Calu3 (cell line): Measurements from ENCODE around the gene SEMA6C. TPM values are rescaled to one million over a fixed set of nuclear protein-coding genes. Genes with fewer than 3 reads are reported as not detected.

Source experiments
- BruUV-seq: library from RNA; stranded (reverse); fragments of 400-500 nt; replicated peaks from 2 replicates; lab custom pipeline; 2021; lab: Mats Ljungman, UMichigan
- CTCF ChIA-PET: fragments of 300-600 bp; sonication (Branson Sonifier 250); formaldehyde crosslinking; loops from one replicate; lab custom pipeline; 2022; ENCODE audit warnings: antibody characterized with exemption; lab: Charles Lee
- DNase-seq: peaks from one replicate; pipeline ENCODE4 v3.0.0; 2022
- H3K27ac Mint-ChIP-seq: one replicate; pipeline ENCODE4 v1.8.0; 2022; ENCODE audit warnings: mixed read lengths; ENCODE audit not compliant: unreplicated experiment
- H3K27me3 Mint-ChIP-seq: one replicate; pipeline ENCODE4 v1.8.0; 2022; ENCODE audit warnings: mixed read lengths; ENCODE audit not compliant: unreplicated experiment
- H3K36me3 Mint-ChIP-seq: one replicate; pipeline ENCODE4 v1.8.0; 2022; ENCODE audit warnings: mild to moderate bottlenecking, moderate library complexity, mixed read lengths; ENCODE audit not compliant: insufficient read depth, unreplicated experiment
- H3K4me1 Mint-ChIP-seq: one replicate; pipeline ENCODE4 v1.8.0; 2022; ENCODE audit warnings: mild to moderate bottlenecking, low read depth, mixed read lengths; ENCODE audit not compliant: unreplicated experiment
- H3K4me3 Mint-ChIP-seq: one replicate; pipeline ENCODE4 v1.8.0; 2022; ENCODE audit warnings: mild to moderate bottlenecking, low read depth, moderate library complexity, mixed read lengths; ENCODE audit not compliant: unreplicated experiment
- H3K9me3 Mint-ChIP-seq: one replicate; pipeline ENCODE4 v1.8.0; 2022; ENCODE audit warnings: low read depth, mixed read lengths; ENCODE audit not compliant: unreplicated experiment
- CTCF ChIP-seq: fragments of 200-600 bp; IDR thresholded peaks from one replicate; pipeline ENCODE4 v1.8.0; 2022; ENCODE audit warnings: antibody characterized with exemption; ENCODE audit not compliant: unreplicated experiment
- intact Hi-C: fragments of 100-400 bp; cut with micrococcal nuclease; formaldehyde crosslinking; loops from one replicate; pipeline ENCODE4 v1.10.0; 2022; ENCODE audit not compliant: unreplicated experiment
- total RNA-seq: library from RNA; stranded (reverse); gene quantifications from 2 replicates; pipeline ENCODE4 v1.2.3, GENCODE V29; 2022

Gene SEMA6C
- total RNA-seq, 1 experiment from 2014 or later, result 2.5 TPM

GRCh38 chr1:151143986-151144385 is 2.4 kb downstream of the SEMA6C start:
- intact Hi-C loops, result no loop called here
- BruUV-seq, result no TSS peak
- Mint-ChIP-seq H3K36me3 (peaks cover 10% of the 10 kb centered on the region), H3K27ac (no peak overlapping the region), H3K4me1 (no peaks in the 10 kb centered on the region), H3K4me3 (no peak overlapping the region), H3K27me3 (peaks cover 36% of the 10 kb centered on the region), H3K9me3 (no peaks in the 10 kb centered on the region)
- no peak for TF ChIP-seq CTCF
- no peak for DNase-seq
- CTCF ChIA-PET, result no interaction called here

GRCh38 chr1:151143057-151143435 is 3.4 kb downstream of the SEMA6C start:
- H3K9me3 Mint-ChIP-seq, result no peaks in the 10 kb centered on the region
- H3K4me1 Mint-ChIP-seq, result no peaks in the 10 kb centered on the region
- H3K36me3 Mint-ChIP-seq, result peaks cover 10% of the 10 kb centered on the region
- BruUV-seq, result no TSS peak
- no peak overlapping the region for H3K4me3 Mint-ChIP-seq
- intact Hi-C loops, result no loop called here
- peaks cover 45% of the 10 kb centered on the region for H3K27me3 Mint-ChIP-seq
- no peak for TF ChIP-seq CTCF
- no peak for DNase-seq
- no peak overlapping the region for H3K27ac Mint-ChIP-seq
- CTCF ChIA-PET, result no interaction called here

- no peak overlapping the region for H3K27ac Mint-ChIP-seq
- H3K9me3 Mint-ChIP-seq, result no peaks in the 10 kb centered on the region
- CTCF ChIA-PET, result interaction anchor here (0.6 to 0.7 kb wide), 4 partner anchors 42 to 471 kb away, joined by 3 to 4 read pairs (median 3); no protein-coding TSS in a partner anchor
- DNase-seq, result no peak
- no peak for TF ChIP-seq CTCF
- no TSS peak for BruUV-seq
- H3K36me3 Mint-ChIP-seq, result peaks cover 10% of the 10 kb centered on the region
- H3K4me1 Mint-ChIP-seq, result no peaks in the 10 kb centered on the region
- H3K27me3 Mint-ChIP-seq, result peaks cover 49% of the 10 kb centered on the region
- intact Hi-C loops, result no loop called here
- H3K4me3 Mint-ChIP-seq, result no peak overlapping the region
Observed at GRCh38 chr1:151142411-151143056, 3.9 kb downstream of the SEMA6C start.

- BruUV-seq, result no TSS peak
- Mint-ChIP-seq H3K27ac (no peak overlapping the region), H3K36me3 (no peaks in the 10 kb centered on the region), H3K9me3 (no peaks in the 10 kb centered on the region), H3K4me1 (no peaks in the 10 kb centered on the region), H3K27me3 (peaks cover 70% of the 10 kb centered on the region), H3K4me3 (no peak overlapping the region)
- DNase-seq, result no peak
- CTCF ChIA-PET, result no interaction called here
- TF ChIP-seq CTCF, result no peak
- intact Hi-C loops, result no loop called here
Observed at GRCh38 chr1:151137789-151138188, 8.6 kb downstream of the SEMA6C start.
